ENCODE data around the gene LRRC32.

The LRRC32 gene

DNA sequence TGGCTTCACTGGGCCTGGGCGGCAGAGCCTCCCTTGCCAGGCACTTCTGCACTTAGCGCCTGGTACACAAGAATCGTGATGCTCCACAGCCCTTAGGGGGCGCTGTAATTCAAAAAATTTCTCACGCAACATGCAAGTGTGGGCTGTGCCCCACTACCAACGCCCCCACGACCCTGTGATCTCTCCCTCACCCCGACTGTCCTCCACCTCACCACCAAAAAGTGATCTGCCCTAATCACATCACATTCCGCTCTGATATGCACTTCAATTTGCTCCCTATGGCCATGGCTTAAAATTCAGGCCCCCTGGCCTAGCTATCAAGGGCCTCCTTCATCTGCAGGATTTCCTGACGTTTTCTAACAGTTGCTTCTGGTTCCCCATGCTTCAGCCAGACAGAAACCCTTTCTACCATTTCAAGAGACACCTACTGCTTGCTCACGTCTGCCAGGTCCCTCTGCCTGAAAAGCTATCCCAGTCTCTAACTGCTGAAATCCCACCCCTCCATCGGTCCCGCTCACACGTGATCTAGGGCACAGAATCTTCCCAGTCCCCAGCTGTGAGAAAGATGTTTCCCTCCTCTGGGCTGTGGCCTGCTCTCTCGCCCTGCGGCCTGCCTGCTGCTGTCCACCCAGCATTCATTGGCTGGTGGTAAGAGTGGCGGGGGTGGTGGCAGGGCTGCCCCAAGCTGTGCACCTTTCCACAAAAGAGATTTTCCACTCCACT is 27.9 kb upstream of the LRRC32 start:
- DNase-seq: no peak

GRCh38 chr11:76696756-76697155 is 26.2 kb upstream of the LRRC32 start:
- DNase-seq: no peak

DNA sequence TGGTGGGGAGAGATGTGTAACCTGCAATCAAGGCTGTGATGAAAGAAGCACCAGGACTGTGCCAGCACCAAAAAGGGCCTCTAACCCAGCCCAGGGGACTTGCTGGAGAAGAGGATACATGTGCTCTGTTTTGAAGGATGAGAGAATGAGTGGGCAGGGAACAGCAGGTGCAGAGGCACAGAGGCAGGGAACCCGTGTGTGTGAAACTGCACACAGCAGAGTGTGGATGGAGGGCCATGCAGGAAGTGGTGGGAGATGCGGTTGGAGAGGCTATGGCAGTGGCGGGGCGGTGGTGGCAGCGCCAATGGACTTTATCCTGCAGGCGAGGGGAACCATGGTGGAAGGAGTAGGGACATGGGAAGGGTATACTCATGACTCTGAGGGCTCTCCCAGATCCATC is 25.2 kb upstream of the LRRC32 start:
- DNase-seq: peak in 1 of 2 donors; percentile 30

DNA sequence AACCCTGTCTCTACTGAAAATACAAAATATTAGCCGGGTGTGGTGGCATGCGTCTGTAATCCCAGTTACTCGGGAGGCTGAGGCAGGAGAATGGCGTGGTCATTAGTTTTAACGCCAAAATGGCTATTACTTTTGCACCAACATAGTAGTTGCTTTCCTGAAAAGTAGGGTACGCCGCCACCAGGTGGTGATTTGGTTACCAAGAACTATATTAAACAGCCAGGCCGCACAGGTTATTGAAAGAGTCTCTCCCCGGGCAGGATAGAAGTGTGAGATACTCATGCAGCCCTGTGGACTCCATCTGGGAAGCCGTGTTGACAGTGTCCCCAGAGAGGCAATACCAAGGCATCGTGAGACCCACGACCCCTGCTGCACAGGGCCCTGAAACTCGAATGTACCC is 24.6 kb upstream of the LRRC32 start:
- no peak for DNase-seq

- DNase-seq: no peak
Observed at GRCh38 chr11:76694664-76695063, 24.1 kb upstream of the LRRC32 start.

DNA sequence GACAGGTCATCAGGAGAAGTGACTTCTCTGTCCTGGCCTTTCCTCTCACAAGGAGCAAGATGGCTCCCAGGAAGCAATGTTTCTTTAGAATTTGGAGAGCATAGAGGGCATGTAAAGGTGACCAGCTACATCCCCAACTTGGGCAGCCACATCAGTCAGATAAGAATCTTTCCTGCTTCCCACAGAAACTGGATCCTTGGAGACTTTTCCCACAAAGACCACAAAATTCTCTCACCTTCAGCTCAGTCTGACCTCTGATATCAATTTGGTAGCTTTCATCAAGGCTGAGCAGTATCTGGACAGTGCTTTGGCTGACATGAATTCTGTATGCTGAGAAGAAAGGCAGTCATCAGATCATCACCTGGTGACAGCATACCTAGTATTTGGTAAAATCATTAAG is 23.3 kb upstream of the LRRC32 start:
- DNase-seq: no peak

GRCh38 chr11:76692956-76693355 is 22.4 kb upstream of the LRRC32 start:
- no peak for DNase-seq

DNA sequence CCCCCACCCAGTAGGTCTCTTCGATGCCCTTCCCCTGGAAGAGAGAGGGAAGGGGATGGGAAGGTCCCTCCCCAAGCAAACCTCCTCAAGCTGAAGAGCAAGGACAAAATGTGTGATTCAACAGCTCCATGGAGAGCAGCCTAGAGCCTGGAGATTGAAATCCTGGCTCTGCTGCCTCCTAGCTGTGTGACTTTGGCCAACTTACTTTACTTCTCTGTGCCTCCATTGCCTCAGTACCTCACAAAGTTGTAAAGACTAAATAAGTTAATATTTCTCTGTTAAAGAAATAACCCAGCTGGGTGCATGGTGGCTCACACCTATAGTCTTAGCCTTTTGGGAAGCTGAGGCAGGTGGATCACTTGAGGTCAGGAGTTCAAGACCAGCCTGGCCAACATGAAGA is 21.1 kb upstream of the LRRC32 start:
- no peak for DNase-seq

DNA sequence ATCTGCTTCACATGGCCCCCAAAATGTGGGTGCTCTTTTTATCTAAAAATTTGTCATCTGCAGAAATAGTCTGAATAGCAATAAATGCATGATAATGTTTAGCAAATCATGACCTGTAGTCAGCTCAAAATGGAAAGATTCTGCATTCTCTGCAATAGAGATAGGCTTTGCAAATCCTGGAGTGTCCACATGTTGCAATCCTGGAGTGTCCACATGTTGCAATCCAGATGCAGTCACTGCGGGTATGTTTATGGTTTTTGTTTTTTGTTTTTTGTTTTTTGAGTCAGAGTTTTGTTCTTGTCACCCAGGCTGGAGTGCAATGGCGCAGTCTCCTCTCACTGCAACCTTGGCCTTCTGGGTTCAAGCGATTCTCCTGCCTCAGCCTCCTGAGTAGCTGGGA is 20.2 kb upstream of the LRRC32 start:
- no peak for DNase-seq

GRCh38 chr11:76689313-76690260 is 19.0 kb upstream of the LRRC32 start:
- no peak for DNase-seq

DNA sequence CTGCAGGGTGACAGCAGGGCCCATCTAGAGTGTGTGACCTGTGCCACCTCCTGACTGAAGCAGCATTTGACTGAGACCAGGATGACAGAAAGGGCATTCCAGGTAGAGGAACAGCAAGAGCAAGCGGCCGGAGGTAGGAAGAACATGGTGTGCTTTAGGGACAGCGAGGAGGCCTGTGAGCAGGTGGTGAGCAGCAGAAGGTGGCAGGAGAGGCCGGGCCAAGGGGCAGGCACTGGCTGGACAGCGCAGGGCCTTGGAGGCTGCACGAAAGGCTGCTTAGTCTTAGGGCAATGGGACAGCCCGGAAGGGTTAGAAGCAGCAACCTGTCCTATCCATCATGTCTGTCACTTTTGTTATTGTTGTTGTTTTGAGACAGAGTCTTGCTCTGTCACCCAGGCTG is 17.6 kb upstream of the LRRC32 start:
- DNase-seq: no peak

- DNase-seq: no peak
Observed at GRCh38 chr11:76686261-76687079, 15.9 kb upstream of the LRRC32 start.

DNA sequence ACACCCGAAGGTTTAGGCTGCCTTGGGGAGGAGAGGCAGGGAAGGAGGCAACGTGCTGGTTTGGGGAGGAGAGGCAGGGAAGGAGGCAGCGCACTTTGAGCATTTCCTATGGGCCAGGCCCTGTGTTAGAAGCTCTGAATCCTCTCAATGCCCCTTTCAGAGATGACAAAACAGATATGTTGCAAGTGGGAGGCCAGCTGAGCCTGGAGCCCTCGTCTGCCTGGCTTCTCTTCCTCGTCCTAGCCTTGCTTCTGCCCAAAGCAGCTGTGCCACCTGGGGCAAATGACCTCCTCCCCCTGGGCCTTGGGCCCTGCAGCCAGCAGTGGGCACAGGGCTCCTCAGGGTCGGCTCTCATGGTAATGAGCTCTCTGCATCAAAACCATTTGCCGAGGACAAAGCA is 15.3 kb upstream of the LRRC32 start:
- DNase-seq: no peak

DNA sequence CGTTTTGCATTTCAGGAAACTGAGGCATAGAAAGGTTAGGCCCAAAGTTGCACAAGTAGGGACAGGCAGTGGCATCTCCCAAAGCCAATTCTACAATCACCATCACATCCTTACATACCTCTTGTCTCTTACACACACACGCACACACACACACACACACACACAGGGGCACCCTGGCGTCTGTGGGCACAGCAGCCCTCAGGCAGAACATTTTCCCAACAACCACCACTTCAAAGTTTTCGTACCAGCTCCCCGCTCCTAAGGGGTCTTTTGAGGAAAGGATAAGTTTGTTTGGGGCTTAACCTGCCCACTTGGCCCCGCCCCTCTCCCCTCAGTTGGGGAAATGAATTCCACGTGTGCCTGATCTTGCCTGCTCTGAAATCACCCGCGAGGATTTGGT is 14.7 kb upstream of the LRRC32 start:
- DNase-seq: no peak

DNA sequence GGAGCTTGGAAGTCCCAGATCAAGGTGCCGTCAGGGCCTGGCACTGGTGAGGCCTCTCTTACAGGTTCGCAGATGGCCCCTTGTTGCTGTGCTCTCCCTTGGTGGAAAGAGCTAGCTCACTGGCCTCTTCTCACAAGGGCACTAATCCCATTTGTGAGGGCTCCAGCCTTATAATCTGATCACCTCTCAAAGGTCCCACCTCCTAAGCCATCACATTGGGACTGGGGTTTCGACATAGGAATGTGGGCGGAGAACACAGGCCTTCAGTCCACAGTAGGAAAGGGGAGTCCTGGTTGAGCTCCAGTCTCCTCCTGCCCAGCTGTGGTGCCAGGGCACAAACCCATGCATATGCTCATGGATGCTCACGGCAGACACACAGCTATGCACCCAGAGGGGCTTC is 14.0 kb upstream of the LRRC32 start:
- no peak for DNase-seq

GRCh38 chr11:76683161-76684095 is 12.9 kb upstream of the LRRC32 start:
- DNase-seq: no peak

- no peak for DNase-seq
Observed at GRCh38 chr11:76682684-76683083, 12.1 kb upstream of the LRRC32 start.

DNA sequence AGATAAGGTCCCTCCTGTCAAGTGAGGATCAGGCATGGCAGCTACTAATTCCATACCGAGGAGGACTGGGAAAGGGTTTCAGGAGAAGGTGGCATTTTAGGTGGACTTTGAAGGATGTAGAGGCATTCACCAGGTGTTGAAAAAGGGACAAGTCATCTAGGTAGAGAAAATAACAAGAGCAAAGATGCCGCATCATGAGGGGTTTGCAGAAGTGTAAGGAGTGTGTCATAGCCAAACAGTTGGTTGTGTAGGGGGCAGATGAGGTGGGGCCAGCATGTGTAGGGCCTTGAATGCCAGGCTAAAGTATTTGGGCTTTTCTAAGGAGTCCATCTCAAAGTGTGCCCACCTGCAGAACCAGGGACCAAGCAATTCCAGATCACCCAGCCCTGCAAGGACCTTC is 11.6 kb upstream of the LRRC32 start:
- no peak for DNase-seq

- peak; percentile 30 to 48 for DNase-seq
Observed at GRCh38 chr11:76680518-76681425, 10.2 kb upstream of the LRRC32 start.

- DNase-seq: no peak
Observed at GRCh38 chr11:76678321-76678720, 7.8 kb upstream of the LRRC32 start.

- DNase-seq: no peak
Observed at GRCh38 chr11:76677458-76677765, 6.9 kb upstream of the LRRC32 start.

Measured in hippocampal formation (tissue), 2 donors.